ENCODE data around the gene KRIT1. TPM values are rescaled to one million over a fixed set of nuclear protein-coding genes. Genes with fewer than 3 reads are reported as not detected.

The KRIT1 gene
- total RNA-seq, 1 donor = 44.9 TPM

GRCh38 chr7:92282221-92282814 is 36.6 kb upstream of the KRIT1 start:
- no peak overlapping the region for H3K4me3 ChIP-seq (ENCODE audit: low read depth, low read length)
- no peak for DNase-seq (ENCODE audit: low read depth)
- no peak for TF ChIP-seq CTCF (IDR thresholded peaks at IDR 0.05; ENCODE audit: insufficient read depth, low read depth, low read length)

- no peak for DNase-seq (ENCODE audit: low read depth)
- TF ChIP-seq CTCF (IDR thresholded peaks at IDR 0.05; ENCODE audit: insufficient read depth, low read depth, low read length) = no peak
- no peak overlapping the region for H3K4me3 ChIP-seq (ENCODE audit: low read depth, low read length)
Observed at GRCh38 chr7:92281031-92281430, 35.3 kb upstream of the KRIT1 start.

GRCh38 chr7:92279396-92280031 is 33.8 kb upstream of the KRIT1 start:
- no peak for TF ChIP-seq CTCF (IDR thresholded peaks at IDR 0.05; ENCODE audit: insufficient read depth, low read depth, low read length)
- no peak for DNase-seq (ENCODE audit: low read depth)
- H3K4me3 ChIP-seq (ENCODE audit: low read depth, low read length) = no peak overlapping the region

GRCh38 chr7:92276460-92276864 is 30.7 kb upstream of the KRIT1 start:
- TF ChIP-seq CTCF (IDR thresholded peaks at IDR 0.05; ENCODE audit: insufficient read depth, low read depth, low read length) = no peak
- DNase-seq (ENCODE audit: low read depth) = no peak

GRCh38 chr7:92275327-92275726 is 29.6 kb upstream of the KRIT1 start:
- no peak for TF ChIP-seq CTCF (IDR thresholded peaks at IDR 0.05; ENCODE audit: insufficient read depth, low read depth, low read length)
- no peak for DNase-seq (ENCODE audit: low read depth)
- H3K4me3 ChIP-seq (ENCODE audit: low read depth, low read length) = no peak overlapping the region

More at GRCh38 chr7:92276460-92276864, 30.7 kb upstream of the KRIT1 start:
- no peak overlapping the region for H3K4me3 ChIP-seq (ENCODE audit: low read depth, low read length)

GRCh38 chr7:92268921-92269320 is 23.2 kb upstream of the KRIT1 start:
- TF ChIP-seq CTCF (IDR thresholded peaks at IDR 0.05; ENCODE audit: insufficient read depth, low read depth, low read length) = no peak
- DNase-seq (ENCODE audit: low read depth) = no peak
- no peak overlapping the region for H3K4me3 ChIP-seq (ENCODE audit: low read depth, low read length)

Measured in fibroblast of villous mesenchyme (primary cell).